Progenitor cell of endocrine pancreas (in vitro differentiated cells): Measurements from ENCODE around the gene CEACAM1. TPM values are rescaled to one million over a fixed set of nuclear protein-coding genes. Genes with fewer than 3 reads are reported as not detected.
"Not testable (repeated sequence)": the region's sequence is repeated elsewhere in the genome, so short reads cannot be mapped to it uniquely, and the experiment has no call there.

Experiments
- DNase-seq: peaks from one replicate; pipeline ENCODE4 v3.0.0; 2021; ENCODE audit warnings: low spot score; ENCODE audit not compliant: unreplicated experiment
- H3K27ac Mint-ChIP-seq: 2 replicates; pipeline ENCODE4 v1.8.0; 2021; ENCODE audit warnings: mild to moderate bottlenecking, moderate library complexity, mixed read lengths
- H3K27me3 Mint-ChIP-seq: 2 replicates; pipeline ENCODE4 v1.8.0; 2021; ENCODE audit warnings: mixed read lengths
- H3K36me3 Mint-ChIP-seq: 2 replicates; pipeline ENCODE4 v1.8.0; 2022; ENCODE audit warnings: mixed read lengths; ENCODE audit not compliant: insufficient read depth
- H3K4me1 Mint-ChIP-seq: 2 replicates; pipeline ENCODE4 v1.8.0; 2021; ENCODE audit warnings: low read depth, mixed read lengths
- H3K4me3 Mint-ChIP-seq: 2 replicates; pipeline ENCODE4 v1.8.0; 2021; ENCODE audit warnings: low read depth, mild to moderate bottlenecking, moderate library complexity, mixed read lengths
- H3K9me3 Mint-ChIP-seq: 2 replicates; pipeline ENCODE4 v1.8.0; 2021; ENCODE audit warnings: low read depth, mixed read lengths
- CTCF ChIP-seq: fragments of 200-600 bp; sonication (generic); IDR thresholded peaks from one replicate; pipeline ENCODE4 v1.5.0; 2021; ENCODE audit warnings: antibody characterized with exemption, mild to moderate bottlenecking; ENCODE audit not compliant: unreplicated experiment
- total RNA-seq: library from RNA; stranded (reverse); gene quantifications from 2 replicates; pipeline ENCODE4 v1.2.1, GENCODE V29; 2021

Gene CEACAM1
- total RNA-seq, 1 donor from 2014 or later = 0.69 TPM

- H3K27me3 Mint-ChIP-seq = peaks cover 16% of the 10 kb centered on the region
- no peak for TF ChIP-seq CTCF
- H3K9me3 Mint-ChIP-seq = peaks cover 10% of the 10 kb centered on the region
- H3K27ac Mint-ChIP-seq = no peak overlapping the region
- H3K4me1 Mint-ChIP-seq = peaks cover 6% of the 10 kb centered on the region
- no peak overlapping the region for H3K4me3 Mint-ChIP-seq
- peaks cover 3% of the 10 kb centered on the region for H3K36me3 Mint-ChIP-seq
- no peak for DNase-seq
Measured at GRCh38 chr19:42560731-42561130, 32.5 kb upstream of the CEACAM1 start.

GRCh38 chr19:42558450-42559150, 30.3 kb upstream of the CEACAM1 start:
- Mint-ChIP-seq H3K4me1 (peaks cover 6% of the 10 kb centered on the region), H3K36me3 (peaks cover 3% of the 10 kb centered on the region), H3K9me3 (peaks cover 10% of the 10 kb centered on the region), H3K27me3 (peaks cover 14% of the 10 kb centered on the region), H3K27ac (no peak overlapping the region), H3K4me3 (no peak overlapping the region)
- no peak for DNase-seq
- no peak for TF ChIP-seq CTCF

GRCh38 chr19:42557386-42557871, 29.1 kb upstream of the CEACAM1 start:
- Mint-ChIP-seq H3K27ac (peak overlapping the region; percentile 63), H3K9me3 (peaks cover 10% of the 10 kb centered on the region), H3K27me3 (peaks cover 11% of the 10 kb centered on the region)
- DNase-seq, H3K4me3 Mint-ChIP-seq, H3K4me1 Mint-ChIP-seq, H3K36me3 Mint-ChIP-seq: not testable (repeated sequence)

GRCh38 chr19:42555801-42556200, 27.5 kb upstream of the CEACAM1 start:
- Mint-ChIP-seq H3K9me3 (peaks cover 10% of the 10 kb centered on the region), H3K27me3 (peaks cover 4% of the 10 kb centered on the region), H3K27ac (no peak overlapping the region), H3K36me3 (peaks cover 3% of the 10 kb centered on the region), H3K4me3 (no peak overlapping the region), H3K4me1 (peaks cover 6% of the 10 kb centered on the region)
- no peak for TF ChIP-seq CTCF
- no peak for DNase-seq

GRCh38 chr19:42555317-42555716, 27.0 kb upstream of the CEACAM1 start:
- Mint-ChIP-seq H3K4me1 (peaks cover 6% of the 10 kb centered on the region), H3K4me3 (no peak overlapping the region), H3K36me3 (peaks cover 3% of the 10 kb centered on the region), H3K27me3 (peaks cover 4% of the 10 kb centered on the region), H3K27ac (no peak overlapping the region), H3K9me3 (peaks cover 10% of the 10 kb centered on the region)
- DNase-seq = no peak
- no peak for TF ChIP-seq CTCF

GRCh38 chr19:42554046-42554575, 25.8 kb upstream of the CEACAM1 start:
- Mint-ChIP-seq H3K27ac (no peak overlapping the region), H3K36me3 (peaks cover 5% of the 10 kb centered on the region), H3K9me3 (peaks cover 15% of the 10 kb centered on the region), H3K27me3 (peaks cover 4% of the 10 kb centered on the region), H3K4me3 (no peak overlapping the region), H3K4me1 (peaks cover 6% of the 10 kb centered on the region)
- TF ChIP-seq CTCF = no peak
- no peak for DNase-seq
